WTC11 (cell line): Measurements from ENCODE around the gene ZFR2. TPM values are rescaled to one million over a fixed set of nuclear protein-coding genes. Genes with fewer than 3 reads are reported as not detected.

Source experiments
- ATAC-seq: fragments of 200-7000 bp; cut with Tn5 transposase; 2 replicates; pipeline ENCODE4 v1.10.0; 2021; ENCODE audit warnings: mild to moderate bottlenecking, moderate library complexity
- CTCF ChIA-PET: fragments of 300-600 bp; sonication (Branson Sonifier 250); formaldehyde crosslinking; loops from one replicate; lab custom pipeline; 2021; ENCODE audit warnings: antibody characterized with exemption; lab: Charles Lee
- POLR2A ChIA-PET: fragments of 350-600 bp; sonication (Branson Sonifier 250); formaldehyde crosslinking; loops from one replicate; lab custom pipeline; 2021; ENCODE audit warnings: antibody characterized with exemption; lab: Charles Lee
- DNase-seq: peaks from one replicate; pipeline ENCODE4 v3.0.0; 2021; ENCODE audit warnings: low spot score
- H3K27ac Mint-ChIP-seq: 2 replicates; pipeline ENCODE4 v1.8.0; 2021; ENCODE audit warnings: mixed read lengths
- H3K27me3 Mint-ChIP-seq: 2 replicates; pipeline ENCODE4 v1.8.0; 2021; ENCODE audit warnings: low read depth, mild to moderate bottlenecking, moderate library complexity, mixed read lengths
- H3K36me3 Mint-ChIP-seq: 2 replicates; pipeline ENCODE4 v1.8.0; 2021; ENCODE audit warnings: mixed read lengths
- H3K4me1 Mint-ChIP-seq: 2 replicates; pipeline ENCODE4 v1.8.0; 2022; ENCODE audit warnings: mixed read lengths
- H3K4me3 Mint-ChIP-seq: 2 replicates; pipeline ENCODE4 v1.8.0; 2021; ENCODE audit warnings: mild to moderate bottlenecking, moderate library complexity, mixed read lengths
- H3K9me3 Mint-ChIP-seq: 2 replicates; pipeline ENCODE4 v1.8.0; 2021; ENCODE audit warnings: mixed read lengths
- ELF4 ChIP-seq: sonication (generic); formaldehyde crosslinking; IDR thresholded peaks from 2 replicates; pipeline ENCODE4 v1.8.1; 2022; ENCODE audit warnings: low read depth, mild to moderate bottlenecking, moderate library complexity, missing genetic modification reagents
- ESRRA ChIP-seq: sonication (generic); formaldehyde crosslinking; IDR thresholded peaks from 2 replicates; pipeline ENCODE4 v1.8.1; 2022; ENCODE audit warnings: mild to moderate bottlenecking, missing genetic modification reagents, borderline replicate concordance
- GRHL2 ChIP-seq: fragments of 250-450 bp; sonication (Bioruptor Pico); IDR thresholded peaks from 2 replicates; pipeline ENCODE4 v1.8.0; 2022; ENCODE audit warnings: mild to moderate bottlenecking, moderate library complexity; ENCODE audit not compliant: insufficient replicate concordance, severe bottlenecking
- KAT7 ChIP-seq: sonication (generic); formaldehyde crosslinking; IDR thresholded peaks from 2 replicates; pipeline ENCODE4 v1.8.1; 2023; ENCODE audit warnings: missing genetic modification reagents, mild to moderate bottlenecking, borderline replicate concordance
- NFYB ChIP-seq: sonication (generic); formaldehyde crosslinking; conservative IDR thresholded peaks from 2 replicates; pipeline ENCODE4 v1.8.0; 2022; ENCODE audit warnings: low read depth, missing genetic modification reagents
- SMAD4 ChIP-seq: sonication (generic); formaldehyde crosslinking; IDR thresholded peaks from 2 replicates; pipeline ENCODE4 v1.8.0; 2022; ENCODE audit warnings: mild to moderate bottlenecking, missing genetic modification reagents
- SP1 ChIP-seq: sonication (generic); formaldehyde crosslinking; conservative IDR thresholded peaks from 2 replicates; pipeline ENCODE4 v1.8.1; 2022; ENCODE audit warnings: missing genetic modification reagents
- ZMAT4 ChIP-seq: fragments of 250-450 bp; sonication (Bioruptor Pico); IDR thresholded peaks from 2 replicates; pipeline ENCODE4 v1.9.0; 2021; ENCODE audit warnings: mild to moderate bottlenecking
- ZNF138 ChIP-seq: sonication (generic); formaldehyde crosslinking; conservative IDR thresholded peaks from 2 replicates; pipeline ENCODE4 v1.8.1; 2022; ENCODE audit warnings: mild to moderate bottlenecking, moderate library complexity, missing genetic modification reagents
- ZNF219 ChIP-seq: sonication (generic); formaldehyde crosslinking; IDR thresholded peaks from 2 replicates; pipeline ENCODE4 v1.8.0; 2023; ENCODE audit warnings: missing genetic modification reagents, mild to moderate bottlenecking, borderline replicate concordance
- ZNF416 ChIP-seq: fragments of 250-450 bp; sonication (Bioruptor Pico); IDR thresholded peaks from 2 replicates; pipeline ENCODE4 v1.9.0; 2021; ENCODE audit warnings: mild to moderate bottlenecking, inconsistent platforms
- ZNF671 ChIP-seq: fragments of 250-450 bp; sonication (Bioruptor Pico); IDR thresholded peaks from 2 replicates; pipeline ENCODE4 v1.8.0; 2021; ENCODE audit warnings: mild to moderate bottlenecking
- total RNA-seq: library from RNA; stranded (reverse); gene quantifications from 3 replicates; pipeline ENCODE4 v1.2.3, GENCODE V29; 2021
- TF ChIP-seq, protein P1 (sequence below): sonication (generic); formaldehyde crosslinking; IDR thresholded peaks from 2 replicates; pipeline ENCODE4 v1.8.1; 2023; ENCODE audit warnings: mild to moderate bottlenecking, missing genetic modification reagents, borderline replicate concordance
- TF ChIP-seq, protein P2 (sequence below): sonication (generic); formaldehyde crosslinking; IDR thresholded peaks from 2 replicates; pipeline ENCODE4 v1.8.1; 2023; ENCODE audit warnings: mild to moderate bottlenecking, missing genetic modification reagents, moderate library complexity
- TF ChIP-seq, protein P3 (sequence below): sonication (generic); formaldehyde crosslinking; IDR thresholded peaks from 2 replicates; pipeline ENCODE4 v1.8.1; 2022; ENCODE audit warnings: low read depth, missing genetic modification reagents, borderline replicate concordance

The ZFR2 gene
- total RNA-seq, 1 experiment from 2014 or later: 17.5 TPM

- TF ChIP-seq, protein P1, sequence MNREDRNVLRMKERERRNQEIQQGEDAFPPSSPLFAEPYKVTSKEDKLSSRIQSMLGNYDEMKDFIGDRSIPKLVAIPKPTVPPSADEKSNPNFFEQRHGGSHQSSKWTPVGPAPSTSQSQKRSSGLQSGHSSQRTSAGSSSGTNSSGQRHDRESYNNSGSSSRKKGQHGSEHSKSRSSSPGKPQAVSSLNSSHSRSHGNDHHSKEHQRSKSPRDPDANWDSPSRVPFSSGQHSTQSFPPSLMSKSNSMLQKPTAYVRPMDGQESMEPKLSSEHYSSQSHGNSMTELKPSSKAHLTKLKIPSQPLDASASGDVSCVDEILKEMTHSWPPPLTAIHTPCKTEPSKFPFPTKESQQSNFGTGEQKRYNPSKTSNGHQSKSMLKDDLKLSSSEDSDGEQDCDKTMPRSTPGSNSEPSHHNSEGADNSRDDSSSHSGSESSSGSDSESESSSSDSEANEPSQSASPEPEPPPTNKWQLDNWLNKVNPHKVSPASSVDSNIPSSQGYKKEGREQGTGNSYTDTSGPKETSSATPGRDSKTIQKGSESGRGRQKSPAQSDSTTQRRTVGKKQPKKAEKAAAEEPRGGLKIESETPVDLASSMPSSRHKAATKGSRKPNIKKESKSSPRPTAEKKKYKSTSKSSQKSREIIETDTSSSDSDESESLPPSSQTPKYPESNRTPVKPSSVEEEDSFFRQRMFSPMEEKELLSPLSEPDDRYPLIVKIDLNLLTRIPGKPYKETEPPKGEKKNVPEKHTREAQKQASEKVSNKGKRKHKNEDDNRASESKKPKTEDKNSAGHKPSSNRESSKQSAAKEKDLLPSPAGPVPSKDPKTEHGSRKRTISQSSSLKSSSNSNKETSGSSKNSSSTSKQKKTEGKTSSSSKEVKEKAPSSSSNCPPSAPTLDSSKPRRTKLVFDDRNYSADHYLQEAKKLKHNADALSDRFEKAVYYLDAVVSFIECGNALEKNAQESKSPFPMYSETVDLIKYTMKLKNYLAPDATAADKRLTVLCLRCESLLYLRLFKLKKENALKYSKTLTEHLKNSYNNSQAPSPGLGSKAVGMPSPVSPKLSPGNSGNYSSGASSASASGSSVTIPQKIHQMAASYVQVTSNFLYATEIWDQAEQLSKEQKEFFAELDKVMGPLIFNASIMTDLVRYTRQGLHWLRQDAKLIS (CRISPR knock-in tag): no peak
- TF ChIP-seq ESRRA (CRISPR knock-in tag) (no peak), KAT7 (CRISPR knock-in tag) (no peak), ELF4 (CRISPR knock-in tag) (no peak), NFYB (CRISPR knock-in tag) (no peak), SMAD4 (no peak), SP1 (CRISPR knock-in tag) (no peak)
- TF ChIP-seq, protein P2, sequence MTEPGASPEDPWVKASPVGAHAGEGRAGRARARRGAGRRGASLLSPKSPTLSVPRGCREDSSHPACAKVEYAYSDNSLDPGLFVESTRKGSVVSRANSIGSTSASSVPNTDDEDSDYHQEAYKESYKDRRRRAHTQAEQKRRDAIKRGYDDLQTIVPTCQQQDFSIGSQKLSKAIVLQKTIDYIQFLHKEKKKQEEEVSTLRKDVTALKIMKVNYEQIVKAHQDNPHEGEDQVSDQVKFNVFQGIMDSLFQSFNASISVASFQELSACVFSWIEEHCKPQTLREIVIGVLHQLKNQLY (CRISPR knock-in tag): no peak
Observed at GRCh38 chr19:3809881-3810707, 58.7 kb downstream of the ZFR2 start (continued).

DNA sequence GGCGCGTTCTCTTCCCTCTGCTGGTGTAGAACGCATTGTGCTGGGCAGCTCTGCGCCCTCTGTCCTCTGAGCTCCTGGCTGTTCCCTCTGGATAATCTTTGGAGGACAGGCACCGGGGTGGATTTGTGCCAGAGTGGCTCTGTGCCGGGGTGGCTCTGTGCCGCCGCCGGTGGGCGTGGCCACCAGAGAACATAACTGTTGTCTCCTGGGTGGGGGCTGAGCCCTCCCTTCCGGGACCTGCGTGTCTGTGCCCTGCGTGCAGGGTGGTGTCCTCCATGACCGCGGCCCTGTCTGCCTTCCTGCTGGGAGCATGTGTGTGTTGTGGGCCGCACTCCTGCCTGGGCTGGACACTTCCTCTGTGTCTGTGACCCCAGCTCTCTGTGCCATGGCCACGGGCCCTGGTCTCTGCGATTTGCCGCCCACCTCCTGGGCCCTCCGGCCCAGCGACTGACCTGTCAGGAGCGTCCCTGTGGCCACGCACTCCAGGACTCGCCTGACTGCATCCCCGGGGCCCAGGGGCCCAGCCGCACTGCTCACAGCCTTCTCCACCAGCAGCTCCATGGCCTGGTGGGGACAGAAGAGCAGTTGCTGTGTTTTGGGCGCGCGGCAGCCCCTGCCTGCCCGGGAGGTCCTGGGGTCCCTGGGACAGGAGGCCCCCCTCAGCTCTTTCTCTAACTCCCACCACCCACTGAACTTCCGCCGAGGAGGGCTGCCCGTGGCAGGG is 60.3 kb downstream of the ZFR2 start:
- no peak for DNase-seq
- Mint-ChIP-seq H3K27ac (no peak overlapping the region), H3K27me3 (no peaks in the 10 kb centered on the region), H3K9me3 (peaks cover 7% of the 10 kb centered on the region), H3K4me1 (no peaks in the 10 kb centered on the region), H3K4me3 (no peak overlapping the region), H3K36me3 (no peaks in the 10 kb centered on the region)
- ChIA-PET POLR2A (no interaction called here), CTCF (interaction anchor here (0.7 to 1.4 kb wide), 4 partner anchors 10 to 25 kb away, joined by 3 to 6 read pairs (median 3); no protein-coding TSS in a partner anchor)
- ATAC-seq: no peak
- TF ChIP-seq ZNF219 (no peak), ZNF671 (CRISPR knock-in tag) (no peak), ZMAT4 (CRISPR knock-in tag) (no peak), ZNF138 (no peak), ZNF416 (CRISPR knock-in tag) (no peak), GRHL2 (CRISPR knock-in tag) (no peak)
- TF ChIP-seq, protein P3, sequence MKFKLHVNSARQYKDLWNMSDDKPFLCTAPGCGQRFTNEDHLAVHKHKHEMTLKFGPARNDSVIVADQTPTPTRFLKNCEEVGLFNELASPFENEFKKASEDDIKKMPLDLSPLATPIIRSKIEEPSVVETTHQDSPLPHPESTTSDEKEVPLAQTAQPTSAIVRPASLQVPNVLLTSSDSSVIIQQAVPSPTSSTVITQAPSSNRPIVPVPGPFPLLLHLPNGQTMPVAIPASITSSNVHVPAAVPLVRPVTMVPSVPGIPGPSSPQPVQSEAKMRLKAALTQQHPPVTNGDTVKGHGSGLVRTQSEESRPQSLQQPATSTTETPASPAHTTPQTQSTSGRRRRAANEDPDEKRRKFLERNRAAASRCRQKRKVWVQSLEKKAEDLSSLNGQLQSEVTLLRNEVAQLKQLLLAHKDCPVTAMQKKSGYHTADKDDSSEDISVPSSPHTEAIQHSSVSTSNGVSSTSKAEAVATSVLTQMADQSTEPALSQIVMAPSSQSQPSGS: no peak
